Tibial nerve (tissue), 4 donors: Measurements from ENCODE around the gene NEK11. TPM values are rescaled to one million over a fixed set of nuclear protein-coding genes. Genes with fewer than 3 reads are reported as not detected.

Source experiments
- DNase-seq, 2 donors: peaks; one replicate each; pipeline ENCODE4 v3.0.0-alpha.2; 2019; ENCODE audit warnings: low spot score in 2 of 2
- H3K27ac ChIP-seq, 4 donors: fragments of 200-600 bp; sonication (generic) in 3 of 4; one replicate each; pipeline ENCODE4 v1.5.1; 2017 to 2019; ENCODE audit warnings: mild to moderate bottlenecking in 1 of 4
- H3K27me3 ChIP-seq, 2 donors: fragments of 200-600 bp; sonication (generic) in 1 of 2; one replicate each; pipeline versions ENCODE4 v1.5.1 to v1.6.0; 2017 to 2019
- H3K36me3 ChIP-seq, 3 donors: fragments of 200-600 bp; sonication (generic); one replicate each; pipeline ENCODE4 v1.5.1; 2018 to 2019
- H3K4me1 ChIP-seq, 4 donors: fragments of 200-600 bp; sonication (generic) in 3 of 4; one replicate each; pipeline ENCODE4 v1.5.1; 2017 to 2019
- H3K4me3 ChIP-seq, 4 donors: fragments of 200-600 bp; sonication (generic) in 3 of 4; one replicate each; pipeline ENCODE4 v1.5.1; 2017 to 2019; ENCODE audit warnings: mild to moderate bottlenecking in 1 of 4, moderate library complexity in 1 of 4
- H3K9me3 ChIP-seq, 4 donors: fragments of 200-600 bp; sonication (generic) in 3 of 4; one replicate each; pipeline ENCODE4 v1.5.1; 2017 to 2019
- EP300 ChIP-seq, 2 donors: sonication (generic); formaldehyde crosslinking; IDR thresholded peaks; one replicate each; pipeline ENCODE4 v1.6.1; 2017; ENCODE audit warnings: antibody characterized with exemption in 2 of 2, mild to moderate bottlenecking in 1 of 2
- POLR2A ChIP-seq, 2 donors: fragments of 450-650 bp; IDR thresholded peaks; one replicate each; pipeline ENCODE4 v1.6.1; 2017; ENCODE audit warnings: antibody characterized with exemption in 2 of 2, mild to moderate bottlenecking in 2 of 2, moderate library complexity in 2 of 2
- WGBS, 2 donors: methylation state at CpG; one replicate each; pipeline ENCODE4 v1.1.5; 2018; 5-methylcytosine and 5-hydroxymethylcytosine counted together
- total RNA-seq, 4 donors: library from RNA; depleted of rRNA; stranded (reverse); fragments of >200 nt; gene quantifications; one replicate each; pipeline ENCODE4 v1.1.0, GENCODE V29; 2016
- TF ChIP-seq, protein P1 (sequence below), 5 experiments: fragments of 200-600 bp in 3 of 5; fragments of 450-650 bp in 2 of 5; sonication (generic) in 3 of 5; IDR thresholded peaks; one replicate each; pipeline ENCODE4 v1.5.1; 2016 to 2019; ENCODE audit warnings: antibody characterized with exemption in 5 of 5, mild to moderate bottlenecking in 3 of 5, moderate library complexity in 2 of 5

Gene NEK11
- total RNA-seq, 4 donors from 2014 or later: 7.0 to 32.8 (median 15.3) TPM

DNA sequence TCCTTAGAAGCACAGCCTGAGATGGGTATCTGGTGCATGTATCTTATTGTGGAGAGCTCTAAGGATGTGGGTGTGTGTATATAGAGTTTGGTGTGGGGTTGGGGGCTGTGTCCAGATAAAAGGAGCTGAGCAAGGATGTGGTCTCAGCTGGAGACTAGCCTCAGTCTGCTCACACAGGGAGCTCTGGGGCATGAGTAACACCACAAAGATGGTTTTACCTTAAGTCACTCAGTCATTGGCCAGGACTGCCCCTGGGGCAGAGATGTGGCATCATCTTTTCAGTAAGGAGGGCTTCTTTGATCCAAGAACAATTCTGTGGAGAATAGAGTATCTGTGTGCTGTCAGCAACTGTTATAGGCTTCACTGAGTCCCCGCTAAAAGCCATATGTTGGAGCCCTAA, 191.5 kb downstream of the NEK11 start:
- peaks cover 0 to 13% (median 0%) of the 10 kb centered on the region in 4 donors for H3K4me1 ChIP-seq
- no peaks in the 10 kb centered on the region for H3K36me3 ChIP-seq
- peak overlapping the region in 1 of 4 donors; percentile 84 for H3K27ac ChIP-seq
- H3K27me3 ChIP-seq: no peaks in the 10 kb centered on the region
- DNase-seq: no peak
- no peaks in the 10 kb centered on the region for H3K9me3 ChIP-seq
- TF ChIP-seq, protein P1, sequence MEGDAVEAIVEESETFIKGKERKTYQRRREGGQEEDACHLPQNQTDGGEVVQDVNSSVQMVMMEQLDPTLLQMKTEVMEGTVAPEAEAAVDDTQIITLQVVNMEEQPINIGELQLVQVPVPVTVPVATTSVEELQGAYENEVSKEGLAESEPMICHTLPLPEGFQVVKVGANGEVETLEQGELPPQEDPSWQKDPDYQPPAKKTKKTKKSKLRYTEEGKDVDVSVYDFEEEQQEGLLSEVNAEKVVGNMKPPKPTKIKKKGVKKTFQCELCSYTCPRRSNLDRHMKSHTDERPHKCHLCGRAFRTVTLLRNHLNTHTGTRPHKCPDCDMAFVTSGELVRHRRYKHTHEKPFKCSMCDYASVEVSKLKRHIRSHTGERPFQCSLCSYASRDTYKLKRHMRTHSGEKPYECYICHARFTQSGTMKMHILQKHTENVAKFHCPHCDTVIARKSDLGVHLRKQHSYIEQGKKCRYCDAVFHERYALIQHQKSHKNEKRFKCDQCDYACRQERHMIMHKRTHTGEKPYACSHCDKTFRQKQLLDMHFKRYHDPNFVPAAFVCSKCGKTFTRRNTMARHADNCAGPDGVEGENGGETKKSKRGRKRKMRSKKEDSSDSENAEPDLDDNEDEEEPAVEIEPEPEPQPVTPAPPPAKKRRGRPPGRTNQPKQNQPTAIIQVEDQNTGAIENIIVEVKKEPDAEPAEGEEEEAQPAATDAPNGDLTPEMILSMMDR (IDR thresholded peaks at IDR 0.05): no peak
- TF ChIP-seq EP300 (IDR thresholded peaks at IDR 0.05): no peak
- TF ChIP-seq POLR2A (IDR thresholded peaks at IDR 0.05): no peak
- 100% methylated on average over 1 of the region's 1 CpG for WGBS, 2 donors
- no peak overlapping the region for H3K4me3 ChIP-seq

- Histone ChIP-seq H3K27me3 (no peaks in the 10 kb centered on the region), H3K27ac (no peak overlapping the region), H3K4me3 (no peak overlapping the region), H3K36me3 (no peaks in the 10 kb centered on the region), H3K4me1 (peaks cover 0 to 11% (median 0%) of the 10 kb centered on the region in 4 donors), H3K9me3 (no peaks in the 10 kb centered on the region)
- TF ChIP-seq POLR2A (IDR thresholded peaks at IDR 0.05) (no peak), EP300 (IDR thresholded peaks at IDR 0.05) (no peak)
- no peak for DNase-seq
- WGBS, 2 donors: 60 to 66% methylated on average over 4 of the region's 4 CpGs
Measured at GRCh38 chr3:131221731-131222130, 195.1 kb downstream of the NEK11 start.

- Histone ChIP-seq H3K27me3 (no peaks in the 10 kb centered on the region), H3K4me1 (peaks cover 0 to 2% (median 0%) of the 10 kb centered on the region in 4 donors), H3K36me3 (no peaks in the 10 kb centered on the region), H3K4me3 (no peak overlapping the region), H3K9me3 (no peaks in the 10 kb centered on the region), H3K27ac (no peak overlapping the region)
- 78 to 84% methylated on average over 3 of the region's 3 CpGs for WGBS, 2 donors
- TF ChIP-seq, protein P1 (IDR thresholded peaks at IDR 0.05): no peak
- TF ChIP-seq EP300 (IDR thresholded peaks at IDR 0.05): no peak
- no peak for DNase-seq
Measured at GRCh38 chr3:131222599-131222998, 195.9 kb downstream of the NEK11 start.

- H3K4me1 ChIP-seq: no peaks in the 10 kb centered on the region
- no peak for TF ChIP-seq EP300 (IDR thresholded peaks at IDR 0.05)
- TF ChIP-seq, protein P1 (IDR thresholded peaks at IDR 0.05): no peak
- no peak for TF ChIP-seq POLR2A (IDR thresholded peaks at IDR 0.05)
- no peak overlapping the region for H3K27ac ChIP-seq
- no peaks in the 10 kb centered on the region for H3K27me3 ChIP-seq
- no peaks in the 10 kb centered on the region for H3K36me3 ChIP-seq
- H3K9me3 ChIP-seq: no peaks in the 10 kb centered on the region
- no peak for DNase-seq
- 68 to 81% methylated on average over 5 of the region's 5 CpGs for WGBS, 2 donors
- H3K4me3 ChIP-seq: no peak overlapping the region
Measured at GRCh38 chr3:131223373-131224289, 197.0 kb downstream of the NEK11 start.

DNA sequence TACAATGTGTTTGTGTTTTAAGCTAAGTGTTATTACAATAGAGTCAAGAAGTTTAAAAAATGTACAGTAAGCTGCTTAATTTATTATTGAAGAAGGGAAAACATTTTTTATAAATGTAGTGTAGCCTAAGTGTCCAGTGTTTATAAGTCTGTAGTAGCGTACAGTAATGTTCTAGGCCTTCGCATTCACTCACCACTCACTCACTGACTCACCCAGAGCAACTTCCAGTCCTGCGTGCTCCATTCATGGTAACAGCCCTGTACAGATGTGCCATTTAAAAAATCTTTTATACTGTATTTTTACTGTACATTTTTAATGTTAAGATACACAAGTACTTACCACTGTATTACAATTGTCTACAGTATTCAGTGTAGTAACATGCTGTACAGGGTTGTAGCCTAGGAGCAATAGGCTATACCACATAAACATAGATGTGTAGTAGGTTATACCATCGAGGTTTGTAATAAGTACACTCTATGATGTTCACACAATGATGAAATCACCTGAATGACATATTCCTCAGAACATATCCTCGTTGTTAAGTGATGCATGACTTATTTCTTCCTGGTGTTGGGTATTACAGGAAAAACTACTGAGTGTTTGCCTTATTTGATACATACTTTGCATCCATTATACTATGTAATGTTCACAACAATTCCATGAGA, 198.3 kb downstream of the NEK11 start:
- no peaks in the 10 kb centered on the region for H3K36me3 ChIP-seq
- TF ChIP-seq EP300 (IDR thresholded peaks at IDR 0.05) (no peak), POLR2A (IDR thresholded peaks at IDR 0.05) (no peak)
- TF ChIP-seq, protein P1 (IDR thresholded peaks at IDR 0.05): no peak
- no peak overlapping the region for H3K27ac ChIP-seq
- no peaks in the 10 kb centered on the region for H3K4me1 ChIP-seq
- H3K9me3 ChIP-seq: no peaks in the 10 kb centered on the region
- DNase-seq: no peak
- 87 to 88% methylated on average over 5 of the region's 5 CpGs for WGBS, 2 donors
- no peaks in the 10 kb centered on the region for H3K27me3 ChIP-seq
- no peak overlapping the region for H3K4me3 ChIP-seq
